NCI-H2196 (cell line): Measurements from ENCODE around the gene TPPP.
"Not testable (repeated sequence)": the region's sequence is repeated elsewhere in the genome, so short reads cannot be mapped to it uniquely, and the experiment has no call there.

Experiments
- DNase-seq: peaks from one replicate; lab custom pipeline; 2025; ENCODE audit not compliant: unreplicated experiment; lab: John Stamatoyannopoulos, UW

TPPP gene

GRCh38 chr5:678521-678920 lies 14.6 kb downstream of the TPPP start:
- not testable (repeated sequence) for DNase-seq

- DNase-seq = no peak
Observed at GRCh38 chr5:677131-678101, 15.7 kb downstream of the TPPP start.

DNA sequence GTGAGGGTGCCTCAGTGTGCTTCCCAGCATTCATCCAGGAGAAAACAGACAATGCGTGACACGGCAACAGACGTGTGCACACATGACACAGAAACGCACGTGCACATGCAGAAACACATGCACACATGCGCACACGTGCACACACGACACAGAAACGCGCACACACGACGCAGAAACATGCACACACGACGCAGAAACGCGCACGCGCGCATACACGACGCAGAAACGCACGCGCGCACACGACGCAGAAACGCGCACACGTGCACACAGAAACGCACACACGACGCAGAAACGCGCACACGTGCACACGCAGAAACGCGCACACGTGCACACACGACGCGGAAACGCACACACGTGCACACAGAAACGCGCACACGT lies 16.5 kb downstream of the TPPP start:
- no peak for DNase-seq

DNA sequence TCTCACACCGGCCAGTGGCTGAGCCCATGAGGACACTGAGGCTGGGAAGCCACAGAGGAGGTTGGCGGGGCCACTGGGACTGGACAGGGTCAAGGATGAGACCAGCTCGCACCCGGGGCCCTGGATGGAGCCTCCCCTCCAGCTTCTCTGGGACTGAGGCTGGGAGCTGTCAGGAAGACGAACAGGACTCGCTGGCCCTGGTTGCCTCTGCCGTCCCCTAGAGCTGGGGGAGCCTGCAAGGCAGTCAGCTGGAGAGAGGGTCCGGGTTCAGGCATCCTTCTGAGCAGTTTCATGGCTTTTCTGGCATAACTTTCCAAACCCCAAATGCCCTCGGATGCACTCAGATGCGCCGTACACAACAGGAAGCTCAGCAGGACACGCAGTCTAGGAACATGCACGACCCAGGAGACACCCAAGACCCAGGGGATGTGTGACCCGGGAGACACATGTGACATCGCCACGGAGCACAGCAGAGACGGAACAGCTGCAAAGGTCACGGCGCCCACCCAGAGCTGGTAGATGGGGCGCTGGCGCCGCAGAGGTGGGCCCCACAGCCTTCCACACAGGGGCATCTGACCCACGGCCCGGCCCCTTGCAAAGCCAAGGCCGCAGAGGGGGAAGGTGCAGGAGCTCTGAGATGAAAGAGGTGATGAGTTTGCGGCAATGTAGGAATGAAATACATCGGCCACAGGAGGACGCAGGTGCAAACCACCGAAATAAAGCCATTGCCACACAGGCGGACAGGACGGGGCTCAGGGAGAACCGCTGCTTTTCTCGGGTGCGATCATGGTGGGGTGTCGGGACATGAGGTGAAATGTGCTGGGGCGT lies 17.1 kb downstream of the TPPP start:
- no peak for DNase-seq

DNA sequence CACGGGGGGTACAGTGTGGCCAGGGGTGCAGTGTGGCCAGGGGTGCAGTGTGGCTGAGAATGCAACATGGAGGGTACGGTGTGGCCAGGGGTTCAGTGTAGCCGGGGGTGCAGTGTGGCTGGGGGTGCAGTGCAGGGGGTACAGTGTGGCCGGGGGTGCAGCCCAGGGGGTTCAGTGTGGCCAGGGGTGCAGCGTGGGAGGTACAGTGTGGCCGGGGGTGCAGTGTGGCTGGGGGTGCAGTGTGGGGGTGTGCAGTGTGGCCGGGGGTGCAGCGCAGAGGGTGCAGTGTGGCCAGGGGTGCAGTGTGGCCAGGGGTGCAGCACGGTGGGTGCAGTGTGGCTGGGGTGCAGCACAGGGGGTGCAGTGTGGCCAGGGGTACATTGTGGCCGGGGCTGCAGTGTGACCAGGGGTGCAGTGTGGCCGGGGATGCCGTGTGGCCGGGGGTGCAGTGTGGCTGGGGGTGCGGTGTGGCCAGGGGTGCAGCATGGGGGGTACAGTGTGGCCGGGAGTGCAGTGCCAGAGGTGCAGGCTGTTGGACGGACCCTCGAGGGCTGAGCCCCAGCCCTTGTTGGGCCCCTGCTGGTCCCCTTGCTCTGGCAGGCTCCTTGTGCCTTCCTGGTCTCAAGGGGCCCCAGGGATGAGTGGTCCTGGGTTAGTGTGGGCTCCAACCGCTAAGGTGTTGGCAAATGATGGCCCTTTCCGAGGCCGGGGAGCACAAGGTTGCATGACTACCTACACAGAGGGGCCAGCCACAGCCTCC lies 17.9 kb downstream of the TPPP start:
- DNase-seq = no peak

DNA sequence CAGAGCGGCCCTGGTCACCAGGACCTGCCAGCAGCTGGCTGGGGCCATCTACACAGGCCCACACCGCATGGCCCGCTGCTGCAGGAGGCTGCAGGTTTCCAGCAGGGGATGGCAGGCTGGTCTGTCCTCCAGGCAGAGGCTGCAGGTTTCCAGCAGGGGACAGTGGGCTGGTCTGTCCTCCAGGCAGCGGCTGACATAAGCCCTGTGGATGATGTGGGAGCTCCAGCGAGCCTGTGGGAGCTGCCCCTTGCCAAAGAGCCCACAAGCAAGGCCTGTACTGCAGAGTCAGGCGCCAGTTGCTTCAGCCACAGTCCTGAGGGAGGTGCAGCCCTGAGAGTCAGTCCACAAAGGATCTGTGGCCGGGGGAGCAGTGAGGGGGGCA lies 18.5 kb downstream of the TPPP start:
- no peak for DNase-seq

GRCh38 chr5:673831-674629 lies 19.1 kb downstream of the TPPP start:
- no peak for DNase-seq

GRCh38 chr5:673161-673830 lies 19.9 kb downstream of the TPPP start:
- no peak for DNase-seq

GRCh38 chr5:672329-673160 lies 20.6 kb downstream of the TPPP start:
- peak; percentile 96 for DNase-seq

DNA sequence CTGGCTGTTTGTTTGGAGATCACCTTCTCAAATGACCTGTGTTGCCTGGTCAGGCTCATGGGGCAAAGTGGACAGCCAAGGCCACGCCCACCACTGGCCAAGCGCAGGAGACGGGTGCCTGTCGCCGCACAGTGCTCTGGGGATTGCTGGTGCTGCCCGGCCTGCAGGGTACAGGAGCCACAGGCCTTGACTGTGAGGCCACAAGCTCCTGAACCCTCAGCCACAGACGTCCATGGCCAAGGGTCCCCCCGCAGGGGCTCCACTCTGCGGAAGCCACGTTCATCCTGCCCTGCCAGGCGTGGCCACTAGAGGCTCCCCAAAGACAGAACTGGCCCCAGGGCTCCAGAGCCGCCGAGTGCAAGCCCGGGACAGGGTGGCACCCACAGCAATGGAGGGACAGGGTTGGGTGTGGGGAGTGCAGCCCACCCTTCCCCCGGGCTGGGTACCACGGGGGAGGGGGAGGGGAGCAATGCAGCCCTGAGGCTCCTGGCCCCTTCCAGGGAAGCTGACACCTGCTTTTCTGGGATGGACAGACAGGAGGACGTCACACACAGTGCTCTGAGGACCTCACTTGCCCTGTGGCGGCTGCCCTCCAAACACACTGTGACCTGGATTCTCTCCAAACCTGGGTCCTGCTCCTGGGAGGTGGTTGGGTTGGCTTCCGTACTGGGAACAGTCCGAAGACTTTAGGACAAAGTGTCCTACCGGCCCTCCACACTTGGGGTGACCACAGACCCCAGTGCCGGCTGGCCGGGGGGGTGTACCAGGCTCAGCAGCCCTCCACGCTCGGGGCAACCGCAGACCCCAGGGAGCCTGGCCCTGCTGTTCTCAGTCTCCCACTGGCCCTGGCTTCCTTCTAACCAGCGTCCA lies 21.5 kb downstream of the TPPP start:
- peak; percentile 64 for DNase-seq

DNA sequence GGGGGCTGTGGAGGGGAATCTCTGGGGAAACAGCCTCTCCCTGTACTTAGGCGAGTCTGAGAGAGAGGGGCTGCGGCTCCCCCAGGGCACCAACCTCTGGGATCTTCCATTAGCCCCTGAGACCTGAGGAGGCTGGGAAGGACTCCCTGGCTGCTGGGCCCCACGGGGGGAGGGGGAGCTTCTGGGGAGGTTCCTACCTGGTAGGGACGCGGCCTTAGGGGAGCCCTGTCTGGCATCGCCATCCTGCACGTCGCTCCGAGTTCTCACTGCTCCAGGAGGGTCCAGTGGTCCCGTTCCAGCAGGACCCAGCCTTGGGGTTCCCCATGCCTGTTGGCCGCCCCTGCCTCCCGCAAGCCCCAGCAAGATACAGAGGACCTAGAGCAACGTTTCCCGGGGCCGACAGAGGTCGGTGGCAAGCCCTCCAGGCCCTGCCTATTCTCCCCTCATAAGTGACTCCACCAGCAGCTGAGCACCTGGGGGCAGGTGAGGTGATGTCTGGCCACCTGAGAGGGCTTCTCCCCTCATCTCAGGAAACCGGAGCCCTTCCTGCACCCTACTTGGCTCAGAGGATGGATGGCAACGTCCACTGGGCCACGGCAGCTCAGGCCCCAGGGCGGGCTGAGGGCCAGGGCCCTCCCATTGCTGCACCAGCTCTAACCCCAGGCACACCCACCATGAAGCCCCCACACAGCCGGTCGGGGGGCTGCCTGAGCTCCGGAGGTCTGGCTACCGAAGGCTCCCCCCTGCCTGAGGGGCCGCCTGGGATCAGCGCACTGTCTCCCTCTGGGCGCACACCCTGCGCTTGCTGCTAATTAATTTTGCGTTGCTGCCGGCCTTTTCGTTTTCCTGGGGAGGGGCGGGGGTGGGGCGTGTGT lies 22.5 kb downstream of the TPPP start:
- DNase-seq = no peak

DNA sequence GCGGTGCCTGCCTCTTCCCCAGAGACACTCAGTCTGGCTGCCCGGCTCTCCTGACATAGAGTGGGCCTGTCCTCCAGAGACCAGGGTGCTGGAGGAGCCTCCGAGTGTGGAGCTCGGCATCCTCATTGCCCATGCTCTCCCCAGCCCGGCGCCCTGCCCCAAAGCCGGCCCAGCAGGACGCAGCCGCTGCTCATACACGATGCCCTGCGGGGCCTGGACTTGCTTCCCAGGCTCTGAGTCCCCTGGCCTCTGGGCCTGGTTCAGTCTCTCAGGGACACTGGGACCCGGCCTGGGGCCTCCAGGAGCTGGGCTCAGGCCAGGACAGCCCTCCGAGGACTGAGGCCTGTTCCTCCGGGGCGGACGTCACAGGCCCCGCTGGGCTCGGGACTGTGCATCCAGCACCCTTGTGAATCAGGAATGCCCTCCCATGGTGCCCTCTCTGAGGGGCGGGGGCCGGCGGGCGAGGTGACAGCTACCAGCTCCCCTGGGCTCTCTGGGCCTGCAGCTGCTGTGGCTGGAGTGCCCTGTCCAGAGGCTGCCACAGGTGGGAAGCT lies 23.2 kb downstream of the TPPP start:
- DNase-seq = no peak

- DNase-seq = no peak
Observed at GRCh38 chr5:669111-669841, 23.9 kb downstream of the TPPP start.

DNA sequence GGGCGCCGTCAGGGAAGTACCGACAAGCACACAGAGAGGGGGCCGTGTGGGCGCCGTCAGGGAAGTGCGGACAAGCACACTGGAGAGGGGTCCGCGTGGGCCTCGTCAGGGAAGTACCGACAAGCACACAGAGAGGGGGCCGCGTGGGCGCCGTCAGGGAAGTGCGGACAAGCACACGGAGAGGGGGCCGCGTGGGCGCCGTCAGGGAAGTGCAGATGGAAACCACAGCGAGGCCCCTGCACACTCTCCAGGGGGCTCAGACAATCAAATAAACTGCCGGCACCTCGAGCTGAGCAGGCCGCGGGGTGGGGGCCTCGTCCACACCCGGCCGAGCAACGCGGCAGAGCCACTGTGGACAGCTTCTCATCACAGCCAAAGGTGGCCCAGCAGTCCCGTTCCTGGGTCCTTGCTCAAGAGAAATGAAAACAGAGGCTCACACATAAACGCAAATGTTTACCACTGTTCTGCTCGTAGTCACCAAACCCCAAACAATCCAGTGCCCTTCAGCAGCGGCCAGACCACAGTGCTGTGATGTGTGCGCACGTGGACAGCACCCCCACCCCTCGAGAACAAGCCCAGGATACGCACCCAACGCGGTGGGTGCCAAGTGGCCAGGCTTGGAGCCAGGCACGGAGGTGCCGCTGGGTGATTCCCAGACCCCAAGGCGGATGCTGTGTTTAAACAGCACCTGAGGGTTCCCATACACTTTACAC lies 24.7 kb downstream of the TPPP start:
- no peak for DNase-seq

GRCh38 chr5:666816-667498 lies 26.2 kb downstream of the TPPP start:
- DNase-seq = no peak
